HuH-7.5 (cell line): ENCODE measurements around the gene PLCH1.

Experiments used
- DNase-seq: peaks from one replicate; pipeline ENCODE4 v3.0.0; 2011; ENCODE audit warnings: low spot score

Gene PLCH1

DNA sequence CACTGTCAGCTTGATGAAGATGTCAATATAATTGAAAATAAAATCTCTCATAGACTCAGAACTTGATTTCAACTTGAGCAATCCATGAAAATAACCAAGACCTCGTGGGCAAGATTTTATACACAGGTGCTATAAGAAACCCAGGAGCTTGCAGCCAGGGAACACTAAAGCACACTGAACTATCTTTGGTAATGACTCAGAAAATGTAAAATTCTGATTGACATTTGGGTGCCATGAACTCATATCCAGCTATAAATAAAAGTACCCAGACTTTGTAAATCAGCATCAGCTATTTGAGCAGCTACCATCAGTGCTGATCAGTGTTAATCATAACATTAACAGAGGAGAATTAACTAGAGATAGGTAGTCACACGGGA, 61.5 kb downstream of the PLCH1 start:
- no peak for DNase-seq

DNA sequence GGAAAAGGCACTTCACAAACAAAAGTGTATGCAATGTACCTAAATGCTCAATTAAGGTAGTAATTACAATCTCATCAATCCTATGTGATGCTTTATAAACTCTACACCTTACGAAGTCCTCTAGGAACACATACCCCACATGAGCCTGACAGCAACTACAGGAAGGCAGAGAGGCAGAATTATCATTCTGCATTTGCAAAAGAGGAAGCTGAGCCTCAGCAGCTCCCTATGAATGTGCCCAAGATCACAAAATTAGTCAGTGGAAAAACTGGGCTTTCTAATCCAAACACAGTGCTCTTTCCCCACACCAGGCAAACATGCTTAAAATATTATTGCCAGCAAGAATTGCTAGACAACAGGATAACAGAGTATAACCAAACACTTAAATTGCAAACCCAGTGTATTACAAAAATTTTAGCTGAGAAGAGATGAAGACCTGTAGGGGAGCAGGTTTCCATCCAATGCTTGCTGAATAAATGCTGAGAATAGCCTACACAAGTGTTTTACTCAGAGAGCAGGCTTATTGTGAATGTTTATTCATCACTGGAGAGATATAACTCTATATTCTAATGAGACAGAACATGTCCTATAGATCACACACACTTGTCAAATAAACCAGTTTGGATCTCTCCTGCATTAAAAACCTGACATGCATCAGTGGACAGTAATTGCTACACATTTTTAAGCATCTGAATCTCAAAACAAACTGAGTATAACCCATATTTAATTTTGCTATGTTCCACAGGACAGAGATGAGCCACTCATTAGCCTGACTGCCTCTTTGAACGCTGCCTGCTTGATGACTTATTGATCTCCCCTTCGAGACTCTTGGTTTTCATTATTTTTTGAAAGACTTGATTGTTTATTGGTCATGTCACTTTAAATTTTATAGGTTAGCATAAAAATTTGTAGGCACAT, 62.2 kb downstream of the PLCH1 start:
- no peak for DNase-seq

DNA sequence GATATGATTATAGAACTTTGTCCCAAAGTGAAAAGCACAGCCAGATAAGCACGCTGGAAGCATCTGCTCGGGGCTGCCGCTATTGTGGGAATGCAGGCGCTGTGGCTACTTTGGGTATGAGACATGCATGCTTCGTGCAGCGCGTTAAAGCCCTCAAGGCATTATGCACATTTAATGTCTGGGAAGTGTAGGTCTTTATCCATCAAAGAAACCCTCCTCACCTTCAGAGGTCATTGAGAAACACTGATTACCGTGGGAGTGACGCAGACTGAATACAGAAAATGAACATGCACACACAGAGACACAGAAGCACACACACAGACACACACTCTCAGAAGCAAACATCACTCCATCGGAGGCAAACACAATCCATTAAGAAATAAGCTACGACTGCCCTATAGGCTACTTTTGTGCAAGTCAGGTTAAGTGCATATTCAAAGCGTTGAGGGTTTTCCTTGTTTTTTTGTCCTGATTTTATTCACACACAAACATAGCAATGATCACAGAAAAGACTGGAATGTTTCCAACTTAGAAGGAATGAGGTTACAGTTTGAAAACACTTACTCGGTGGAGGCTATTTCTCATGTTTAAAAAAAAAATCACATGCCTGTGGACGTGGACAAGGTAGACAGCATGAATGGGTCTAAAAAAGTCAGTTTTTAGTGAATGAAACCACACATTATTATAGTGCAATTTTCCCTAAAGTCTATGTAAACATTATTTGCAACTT, 68.5 kb downstream of the PLCH1 start:
- DNase-seq = no peak

DNA sequence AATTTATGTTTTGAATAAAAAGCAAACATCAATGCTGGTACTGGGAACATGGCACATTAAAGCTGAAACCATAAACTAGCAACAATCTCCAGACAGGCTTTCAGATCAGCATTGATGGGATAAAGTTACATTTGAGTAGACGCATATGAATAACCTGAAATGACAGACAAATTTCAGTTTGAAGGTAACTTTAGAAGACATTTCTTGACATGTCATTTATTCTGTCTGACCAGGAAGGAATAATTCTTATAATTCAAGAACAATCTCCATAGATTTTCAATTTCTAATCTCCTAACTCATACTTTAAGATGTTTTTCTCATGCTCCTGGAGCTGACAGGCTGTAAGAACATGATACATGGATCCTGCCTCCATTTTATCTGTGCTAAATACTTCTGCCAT, 69.8 kb downstream of the PLCH1 start:
- DNase-seq = no peak

DNA sequence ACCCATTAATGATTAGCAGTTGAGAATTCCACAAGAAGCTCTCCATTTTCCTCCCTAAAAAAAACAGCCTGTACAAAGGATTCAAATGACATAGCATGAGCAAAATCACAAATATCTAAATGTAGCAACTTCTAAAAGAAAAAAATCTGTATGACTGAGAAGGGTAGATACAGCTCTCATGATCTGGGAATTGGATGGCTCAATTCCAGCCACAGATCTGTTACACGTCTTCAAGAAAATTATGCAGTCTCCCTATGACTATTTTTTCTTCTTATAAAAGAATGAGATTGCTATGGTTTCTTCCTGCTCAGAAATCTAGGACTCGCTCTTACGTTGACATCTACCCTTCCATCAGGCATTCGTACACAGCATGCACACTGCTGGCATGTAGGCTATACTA, 71.5 kb downstream of the PLCH1 start:
- DNase-seq = no peak

DNA sequence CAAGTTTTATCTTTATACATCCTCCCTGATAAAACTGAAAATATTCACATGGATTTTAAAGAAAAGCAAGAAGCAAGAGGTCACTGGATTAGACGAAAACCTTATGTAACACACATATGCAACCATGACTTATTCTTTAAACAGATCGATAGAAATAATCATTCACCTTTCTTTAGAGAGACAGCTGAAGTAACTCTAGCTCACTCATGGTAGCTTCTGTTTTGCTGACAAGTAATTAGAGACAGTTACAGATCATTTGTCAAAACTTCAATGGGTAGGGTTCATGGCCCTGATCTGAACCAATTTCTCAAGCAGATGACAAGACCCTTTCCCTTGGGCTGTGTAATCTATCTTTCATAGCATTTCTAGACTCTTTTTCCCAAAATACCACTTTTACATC, 74.5 kb downstream of the PLCH1 start:
- no peak for DNase-seq

DNA sequence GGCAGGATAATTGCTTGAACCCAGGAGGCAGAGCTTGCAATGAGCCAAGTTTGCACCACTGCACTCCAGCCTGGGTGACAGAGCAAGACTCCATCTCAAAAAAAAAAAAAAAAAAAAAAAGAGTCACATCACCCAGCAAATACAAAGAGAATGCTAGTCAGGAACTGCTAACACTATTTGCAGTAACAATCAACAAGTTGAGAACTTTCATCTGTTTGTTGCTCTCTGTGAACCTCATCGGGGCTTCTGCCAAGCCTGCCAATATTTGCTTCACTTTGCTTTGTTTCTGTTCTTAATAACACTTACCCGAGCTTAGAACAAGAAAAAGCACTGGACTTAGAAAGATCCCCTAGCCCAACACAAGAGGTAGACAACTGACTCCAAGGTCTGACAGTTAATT, 76.9 kb downstream of the PLCH1 start:
- no peak for DNase-seq

DNA sequence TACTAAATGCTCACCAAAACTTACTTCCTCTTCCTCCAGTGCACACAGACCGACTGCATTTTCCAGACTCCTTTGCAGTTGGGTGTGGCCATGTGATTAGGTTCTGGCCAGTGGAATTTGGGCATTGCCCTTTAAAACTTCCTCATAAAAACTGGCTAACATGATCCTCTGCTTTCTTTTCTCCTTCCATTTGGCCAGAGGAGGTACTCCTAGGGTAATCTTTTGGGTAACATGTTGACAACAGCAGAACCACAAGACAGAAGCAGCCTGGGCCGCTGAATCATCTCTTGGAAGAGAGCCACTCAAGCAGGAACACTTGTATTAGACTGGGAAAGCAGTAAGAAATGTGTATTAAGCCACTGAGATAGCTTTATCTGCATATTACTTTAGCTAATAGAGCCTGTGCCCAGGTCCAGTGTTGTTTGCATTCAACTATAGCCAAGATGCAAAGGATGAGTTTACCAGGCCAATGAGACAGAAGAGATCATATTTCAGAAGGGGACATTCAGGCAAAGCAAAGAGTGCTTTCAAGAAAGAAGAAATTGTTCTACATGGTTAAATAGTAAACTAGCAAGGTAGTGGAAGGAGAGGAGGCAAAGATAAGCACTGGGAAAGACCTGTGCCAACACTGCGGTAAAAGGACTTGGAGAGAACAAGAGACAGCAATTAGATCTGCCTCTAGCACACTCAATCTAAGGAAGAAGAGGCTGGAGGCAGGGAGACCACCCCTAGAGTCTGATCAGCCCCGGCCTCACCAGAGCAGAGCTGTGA, 79.8 kb downstream of the PLCH1 start:
- no peak for DNase-seq

DNA sequence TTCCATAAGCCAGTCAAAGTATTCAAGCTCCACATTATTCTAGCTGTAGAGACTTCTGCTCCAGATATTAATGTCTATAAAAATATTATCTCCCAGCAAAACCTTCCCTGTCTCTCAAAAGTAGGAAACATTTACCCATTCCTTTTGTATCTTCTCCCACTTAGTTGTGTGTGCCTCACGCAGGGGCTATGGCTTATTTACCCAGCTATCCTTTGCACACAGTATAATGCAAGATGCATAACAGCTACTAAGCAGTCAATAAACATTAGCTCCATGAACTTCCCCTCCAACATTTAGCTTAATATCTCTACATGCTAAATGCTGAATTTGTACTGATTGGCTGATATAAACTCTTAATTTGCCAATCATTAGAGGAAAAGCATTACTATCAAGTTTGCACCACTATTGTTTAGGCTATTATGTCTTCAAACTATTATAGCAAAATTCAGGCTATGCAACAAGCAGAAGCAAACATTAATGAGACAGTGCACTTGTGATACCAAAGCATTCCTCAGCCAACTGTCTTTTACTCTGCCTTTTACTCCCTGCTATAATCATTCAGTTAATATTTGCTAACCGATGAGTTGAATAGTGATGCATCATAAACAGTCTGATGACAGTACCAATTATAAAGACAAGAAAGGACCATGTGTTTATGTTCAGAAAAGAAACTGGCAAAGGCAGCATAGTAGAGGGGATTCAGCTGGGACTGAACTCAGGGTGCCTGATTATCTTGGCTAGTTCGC, 81.2 kb downstream of the PLCH1 start:
- DNase-seq = no peak

DNA sequence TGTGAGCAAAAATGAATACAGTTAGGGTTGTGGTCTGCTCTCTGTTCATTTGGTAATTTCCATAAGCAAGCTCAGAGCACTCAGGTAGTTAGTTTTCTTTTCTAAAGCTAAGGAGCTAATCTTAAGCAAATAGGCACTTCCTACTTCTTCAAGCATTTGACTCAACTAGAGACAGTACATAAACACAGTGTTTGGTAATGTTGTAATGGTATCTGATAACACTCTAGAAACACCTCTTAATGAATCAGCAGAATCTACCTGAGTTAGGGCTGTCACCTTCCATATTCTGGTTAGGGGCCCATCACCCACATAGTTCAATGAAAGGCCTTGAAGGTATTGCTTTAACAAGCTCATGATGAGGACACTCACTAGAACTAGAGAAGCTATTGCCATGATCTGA, 83.1 kb downstream of the PLCH1 start:
- no peak for DNase-seq

DNA sequence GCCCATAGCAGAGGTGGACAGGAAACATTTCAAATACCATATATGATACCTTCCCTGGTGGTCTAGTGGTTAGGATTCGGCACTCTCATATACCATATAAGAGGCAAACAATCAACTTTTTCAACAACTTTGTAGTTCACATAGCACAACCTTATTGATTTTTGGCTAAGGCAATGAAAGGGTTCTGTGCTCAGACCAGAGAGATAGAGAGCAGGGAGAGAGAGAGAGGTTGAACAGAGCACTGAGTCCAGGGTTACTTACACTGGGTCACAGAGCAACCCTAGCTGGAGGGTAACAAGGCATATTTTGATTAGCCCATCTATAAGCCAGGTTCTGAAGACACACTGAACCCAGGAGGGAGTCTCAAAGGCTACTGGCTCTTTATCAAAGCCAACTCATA, 83.8 kb downstream of the PLCH1 start:
- no peak for DNase-seq

DNA sequence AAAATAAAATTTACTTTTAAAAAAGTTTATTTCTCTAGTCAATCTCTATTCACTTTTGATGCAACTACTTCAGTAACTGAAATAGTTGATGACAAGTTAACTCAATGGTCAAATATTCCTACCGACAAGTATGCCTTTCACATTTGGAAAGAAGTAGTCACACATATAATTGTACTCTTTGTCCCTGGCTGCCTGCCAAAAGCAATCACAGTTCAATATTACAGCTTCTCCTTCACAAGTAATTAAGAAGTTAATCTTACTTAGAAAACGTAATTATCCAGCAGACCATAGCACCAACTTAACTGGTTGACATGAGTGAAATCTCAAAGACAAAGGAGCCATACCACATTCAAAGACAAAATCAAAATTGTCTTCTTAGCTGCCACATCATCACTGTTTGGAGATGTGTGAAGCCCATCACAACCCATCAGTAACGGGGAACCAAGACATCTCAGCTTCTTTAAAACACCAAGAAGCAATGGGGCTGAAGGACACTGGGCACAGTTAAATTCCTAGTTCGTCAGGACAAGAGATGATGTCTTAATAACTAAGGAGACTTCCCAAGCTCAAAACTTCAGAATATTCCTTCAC, 86.1 kb downstream of the PLCH1 start:
- no peak for DNase-seq

DNA sequence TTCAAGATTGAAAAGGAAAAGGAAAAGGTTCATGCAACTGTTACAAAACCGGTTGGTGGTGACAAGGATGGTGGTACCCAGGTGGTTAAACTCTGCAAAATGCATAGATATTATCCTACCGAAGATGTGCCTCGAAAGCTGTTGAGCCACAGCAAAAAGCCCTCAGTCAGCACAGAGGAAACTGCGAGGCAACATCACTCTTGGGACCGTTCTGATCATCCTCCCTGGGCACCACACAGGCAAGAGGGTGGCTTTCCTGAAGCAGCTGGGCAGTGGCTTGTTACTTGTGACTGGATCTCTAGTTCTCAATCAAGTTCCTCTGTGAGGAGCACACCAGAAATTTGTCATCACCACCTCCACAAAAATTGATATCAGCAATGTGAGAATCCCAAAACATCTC, 86.9 kb downstream of the PLCH1 start:
- DNase-seq = no peak

DNA sequence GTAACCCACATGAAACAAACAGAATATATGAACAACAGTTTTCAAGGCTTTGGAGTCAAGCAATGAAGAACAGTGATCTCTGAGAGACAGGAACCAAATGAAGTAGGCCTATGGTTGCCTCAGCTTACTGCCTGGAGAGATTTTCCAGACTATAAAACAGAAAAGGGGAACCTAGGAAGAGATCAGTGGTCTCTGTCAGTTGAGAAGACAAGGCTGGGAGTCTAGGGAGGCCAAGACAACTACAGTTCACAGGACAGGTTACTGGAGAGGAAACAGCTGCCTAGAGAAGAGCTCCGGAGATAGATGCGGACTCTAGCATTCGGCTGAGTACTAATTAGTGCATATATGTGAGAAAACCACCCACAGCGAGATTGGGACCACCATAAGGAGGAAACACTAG, 87.7 kb downstream of the PLCH1 start:
- DNase-seq = no peak

DNA sequence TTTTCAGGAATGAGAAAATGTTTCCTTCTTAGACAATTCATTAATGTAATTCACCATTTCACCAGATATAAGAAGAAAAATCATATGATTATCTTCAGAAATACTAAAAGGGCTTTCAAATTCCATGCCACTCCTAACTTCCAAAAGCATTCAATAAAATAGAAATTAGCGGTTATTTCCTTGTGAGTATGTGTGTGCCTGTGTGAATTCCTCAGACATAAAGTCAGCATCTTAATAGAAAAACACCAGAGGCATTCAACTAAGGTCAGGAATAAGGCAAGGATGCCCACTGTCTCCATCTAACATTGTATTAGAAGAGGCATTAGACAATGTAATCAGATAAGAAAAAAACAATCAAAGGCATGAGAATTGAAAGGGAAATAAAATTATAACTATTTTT, 88.4 kb downstream of the PLCH1 start:
- no peak for DNase-seq

DNA sequence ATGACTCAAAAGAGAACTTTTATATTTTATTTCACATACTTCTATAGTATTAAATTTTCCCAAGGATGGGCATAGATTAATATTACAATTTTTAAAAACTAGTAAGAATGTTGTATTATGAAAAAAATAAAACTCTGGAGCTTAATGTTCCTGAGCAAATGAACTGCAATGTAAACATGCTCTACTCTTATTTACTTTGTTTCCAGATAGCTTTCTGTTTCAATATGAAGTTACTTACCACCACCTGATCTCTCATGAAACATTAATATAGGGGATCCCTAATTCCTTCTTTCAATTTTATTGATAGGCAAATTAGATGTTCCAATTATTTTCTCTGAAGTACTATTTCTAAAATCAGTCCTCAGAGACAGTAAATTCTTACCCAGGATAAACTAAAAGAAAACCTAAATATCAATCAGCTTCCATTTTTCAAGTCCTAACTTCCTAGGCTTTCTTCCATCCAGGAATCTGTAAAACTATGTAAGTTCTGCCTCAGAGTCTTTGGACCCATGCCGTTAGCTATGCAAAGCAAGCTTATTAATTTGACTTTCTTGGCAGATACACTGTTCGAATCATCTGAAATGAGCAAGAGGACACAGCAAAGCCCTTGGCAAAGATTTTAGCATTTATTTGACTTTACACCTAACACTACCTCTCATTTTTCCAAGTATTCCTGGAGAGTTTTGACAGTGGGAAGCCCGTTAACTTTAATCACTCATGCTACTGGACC, 93.2 kb downstream of the PLCH1 start:
- no peak for DNase-seq

DNA sequence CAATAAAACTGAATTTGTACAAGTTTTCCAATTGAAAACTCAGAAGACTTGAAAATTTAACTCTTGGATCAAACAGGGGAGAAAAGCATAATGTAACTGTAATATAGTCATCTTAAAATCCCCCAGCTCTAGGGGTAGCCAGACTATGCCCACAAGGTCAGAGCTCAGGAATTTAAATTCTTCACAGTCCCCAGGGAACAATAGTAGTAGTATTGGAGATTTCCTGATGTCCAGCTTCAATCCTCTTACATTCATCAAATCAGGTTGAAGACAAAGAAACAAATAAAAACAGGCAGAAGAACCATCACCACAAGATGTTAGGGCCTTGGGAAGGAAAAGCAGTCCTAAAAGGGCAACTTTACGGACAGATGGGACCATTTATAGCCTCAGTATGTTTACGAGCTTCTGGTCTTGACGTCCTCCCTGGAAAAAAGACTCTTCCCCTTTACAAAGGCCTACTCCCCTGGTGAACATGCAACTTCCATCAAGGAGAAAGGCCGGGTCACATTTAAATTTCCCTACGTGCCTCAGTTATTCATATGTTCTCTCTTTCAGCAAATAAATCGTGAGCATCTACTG, 96.8 kb downstream of the PLCH1 start:
- DNase-seq = no peak

DNA sequence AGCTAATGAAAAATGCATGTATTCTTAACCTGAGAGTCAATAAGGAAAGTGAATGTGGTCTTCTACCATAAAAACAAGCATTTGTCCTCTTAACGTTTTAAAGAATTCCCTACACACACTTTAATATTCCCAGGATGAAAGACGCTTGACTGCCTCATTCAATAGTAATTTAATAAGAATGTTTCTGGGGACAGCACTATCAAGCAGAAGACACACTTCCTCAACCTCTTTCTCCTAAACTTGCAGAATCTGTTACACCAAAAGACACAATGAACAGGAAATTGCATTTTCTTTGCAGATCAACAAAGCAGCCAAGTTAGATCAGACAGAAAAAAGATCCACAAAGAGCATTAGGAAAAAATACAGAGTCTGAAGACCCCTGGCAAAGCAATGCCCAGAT, 97.7 kb downstream of the PLCH1 start:
- no peak for DNase-seq

DNA sequence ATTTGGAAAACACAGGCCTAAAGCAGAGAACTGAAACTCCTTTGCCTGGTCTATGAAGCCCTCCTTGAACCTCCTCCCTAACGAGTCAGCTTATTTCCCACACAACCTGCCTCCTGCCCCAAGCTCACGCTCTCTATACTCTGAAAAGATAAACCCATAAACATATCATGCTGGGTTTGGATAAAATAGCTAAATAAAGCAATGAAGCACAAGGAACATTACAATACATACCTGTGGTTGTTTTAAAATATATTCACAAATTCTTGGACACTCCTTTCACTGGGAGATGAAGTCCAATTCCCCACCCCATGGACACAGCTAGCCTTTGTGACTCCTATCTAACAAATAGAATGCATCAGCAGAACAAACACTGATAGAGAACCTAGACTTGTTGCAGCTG, 98.2 kb downstream of the PLCH1 start:
- no peak for DNase-seq

DNA sequence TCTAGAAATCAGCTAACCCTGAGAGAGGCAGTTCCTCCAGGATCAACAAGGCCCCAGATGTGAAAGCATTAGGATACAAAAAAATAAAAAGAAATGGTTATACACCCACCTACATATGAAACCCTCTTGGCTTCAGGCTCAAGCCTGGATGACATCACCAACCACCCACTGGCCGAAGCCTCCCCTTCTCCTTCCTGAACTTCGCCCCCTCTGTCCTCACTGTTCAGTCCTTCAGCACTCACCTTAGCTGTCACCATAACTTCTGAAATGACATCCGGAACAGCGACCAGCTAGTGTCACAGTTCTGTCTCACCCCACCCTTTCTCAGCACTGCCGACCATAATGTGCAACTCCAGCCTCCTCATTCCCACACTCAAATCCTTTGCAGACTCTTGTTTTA, 98.7 kb downstream of the PLCH1 start:
- DNase-seq = peak; percentile 45
